B cell (primary cell): Measurements from ENCODE around the gene CAMP. TPM values are rescaled to one million over a fixed set of nuclear protein-coding genes. Genes with fewer than 3 reads are reported as not detected.

ENCODE experiments used
- ATAC-seq: fragments of 200-7000 bp; cut with Tn5 transposase; one replicate; pipeline ENCODE4 v1.10.0; 2021; ENCODE audit warnings: low read depth, mild to moderate bottlenecking, moderate number of reproducible peaks, moderate library complexity
- CTCF ChIA-PET: fragments of 350-600 bp; sonication (Branson Sonifier 250); formaldehyde crosslinking; loops from one replicate; lab custom pipeline; 2021; ENCODE audit warnings: antibody characterized with exemption, inconsistent platforms; lab: Charles Lee
- POLR2A ChIA-PET: fragments of 350-600 bp; sonication (Branson Sonifier 250); formaldehyde crosslinking; loops from one replicate; lab custom pipeline; 2021; ENCODE audit warnings: antibody characterized with exemption; lab: Charles Lee
- DNase-seq: peaks from one replicate; pipeline ENCODE4 v3.0.0; 2013
- H2AFZ ChIP-seq: 2 replicates; pipeline ENCODE4 v1.6.1; 2012; ENCODE audit warnings: mild to moderate bottlenecking, low read depth, low read length; ENCODE audit not compliant: insufficient read depth, poor library complexity, severe bottlenecking
- H3K27ac ChIP-seq, 2 donors: 1 replicate in 1 of 2; 2 replicates in 1 of 2; pipeline ENCODE4 v1.5.1; 2012 to 2013; ENCODE audit warnings: low read length in 2 of 2, mild to moderate bottlenecking in 2 of 2, moderate library complexity in 1 of 2
- H3K27me3 ChIP-seq, 4 experiments: fragments of 200-600 bp in 1 of 4; sonication (generic) in 1 of 4; replicated peaks in 1 of 4; 1 replicate in 2 of 4; 2 replicates in 2 of 4; pipeline versions ENCODE4 v1.6.1 to v1.7.0; 2013 to 2016; ENCODE audit warnings: low read length in 3 of 4, mild to moderate bottlenecking in 2 of 4, mixed read lengths in 1 of 4, moderate library complexity in 1 of 4; ENCODE audit not compliant: insufficient read depth in 4 of 4, control insufficient read depth in 3 of 4; ENCODE audit errors: control extremely low read depth in 1 of 4
- H3K36me3 ChIP-seq, 2 experiments: replicated peaks in 1 of 2; 1 replicate in 1 of 2; 2 replicates in 1 of 2; pipeline versions ENCODE4 v1.6.1 to v1.7.1; 2013; ENCODE audit warnings: low read length in 1 of 2; ENCODE audit not compliant: insufficient read depth in 2 of 2, control insufficient read depth in 1 of 2; ENCODE audit errors: control extremely low read depth in 1 of 2, extremely low read depth in 1 of 2
- H3K4me1 ChIP-seq, 2 donors: fragments of 200-600 bp in 1 of 2; sonication (generic) in 1 of 2; 1 replicate in 1 of 2; 2 replicates in 1 of 2; pipeline versions ENCODE4 v1.5.1 to v1.6.1; 2013 to 2017; ENCODE audit warnings: low read length in 2 of 2; ENCODE audit not compliant: control insufficient read depth in 2 of 2, insufficient read depth in 2 of 2
- H3K4me2 ChIP-seq: replicated peaks from 2 replicates; pipeline ENCODE3; 2012; ENCODE audit warnings: mild to moderate bottlenecking, low read depth, low read length; ENCODE audit not compliant: poor library complexity, severe bottlenecking
- H3K4me3 ChIP-seq, 5 experiments: fragments of 200-600 bp in 1 of 5; sonication (generic) in 1 of 5; 1 replicate in 3 of 5; 2 replicates in 2 of 5; pipeline versions ENCODE4 v1.5.1 to v1.7.0; 2011 to 2016; ENCODE audit warnings: low read length in 4 of 5, mild to moderate bottlenecking in 4 of 5, low read depth in 2 of 5, control low read depth in 1 of 5, moderate library complexity in 1 of 5; ENCODE audit not compliant: insufficient read depth in 1 of 5; ENCODE audit errors: control extremely low read depth in 1 of 5, extremely low read depth in 1 of 5
- H3K79me2 ChIP-seq: fragments of 200-600 bp; sonication (generic); one replicate; pipeline ENCODE4 v1.6.0; 2016; ENCODE audit warnings: low read length; ENCODE audit not compliant: control insufficient read depth, insufficient read depth
- H3K9ac ChIP-seq: fragments of 200-600 bp; sonication (generic); 2 replicates; pipeline ENCODE4 v1.6.1; 2017; ENCODE audit warnings: mild to moderate bottlenecking, low read length, moderate library complexity
- H3K9me3 ChIP-seq, 3 donors: one replicate each; pipeline versions ENCODE4 v1.6.1 to v1.7.1; 2013; ENCODE audit warnings: low read length in 2 of 3; ENCODE audit not compliant: control insufficient read depth in 2 of 3, insufficient read depth in 1 of 3; ENCODE audit errors: control extremely low read depth in 1 of 3
- H4K20me1 ChIP-seq: 2 replicates; pipeline ENCODE4 v1.6.0; 2012; ENCODE audit warnings: mild to moderate bottlenecking, low read length; ENCODE audit not compliant: insufficient read depth, control insufficient read depth, poor library complexity, severe bottlenecking
- H3K27ac Mint-ChIP-seq: one replicate; pipeline ENCODE4 v1.8.0; 2021; ENCODE audit warnings: mixed read lengths
- H3K27me3 Mint-ChIP-seq: one replicate; pipeline ENCODE4 v1.8.0; 2021; ENCODE audit warnings: mixed read lengths
- H3K4me1 Mint-ChIP-seq: one replicate; pipeline ENCODE4 v1.8.0; 2021; ENCODE audit warnings: mixed read lengths
- H3K4me3 Mint-ChIP-seq: one replicate; pipeline ENCODE4 v1.8.0; 2021; ENCODE audit warnings: mixed read lengths
- H3K9me3 Mint-ChIP-seq: one replicate; pipeline ENCODE4 v1.8.0; 2022; ENCODE audit warnings: mixed read lengths; ENCODE audit not compliant: insufficient read depth
- EZH2 ChIP-seq: IDR thresholded peaks from 2 replicates; pipeline ENCODE4 v1.6.1; 2012; ENCODE audit warnings: borderline replicate concordance, low read depth, mild to moderate bottlenecking, moderate library complexity, low read length; ENCODE audit not compliant: insufficient read depth, poor library complexity, severe bottlenecking
- WGBS: methylation state at CpG from one replicate; pipeline ENCODE4 v1.1.5; 2013; ENCODE audit warnings: missing lambda C conversion rate; ENCODE audit not compliant: insufficient coverage; 5-methylcytosine and 5-hydroxymethylcytosine counted together
- intact Hi-C: fragments of 100-400 bp; cut with micrococcal nuclease; formaldehyde crosslinking; loops from one replicate; pipeline ENCODE4 v1.10.0; 2022
- polyA plus RNA-seq: library from polyadenylated mRNA; depleted of rRNA; stranded (reverse); fragments of >200 nt; gene quantifications from 2 replicates; pipeline ENCODE4 v1.2.3, GENCODE V29; 2012
- total RNA-seq, 2 donors: library from RNA; stranded (reverse); fragments of 120-200 nt in 1 of 2; gene quantifications; 1 replicate in 1 of 2; 2 replicates in 1 of 2; pipeline versions ENCODE4 v1.2.3 to v1.2.4, GENCODE V29; 2013 to 2022
- TF ChIP-seq, protein P1 (sequence below): fragments of 200-600 bp; IDR thresholded peaks from one replicate; pipeline ENCODE4 v1.8.0; 2022; ENCODE audit warnings: antibody characterized with exemption, mild to moderate bottlenecking

CAMP gene
- total and polyA plus RNA-seq, 2 donors (not counting 1 experiment from before 2014, with no cell fraction given) = 0.30 TPM; not detected in 1

DNA sequence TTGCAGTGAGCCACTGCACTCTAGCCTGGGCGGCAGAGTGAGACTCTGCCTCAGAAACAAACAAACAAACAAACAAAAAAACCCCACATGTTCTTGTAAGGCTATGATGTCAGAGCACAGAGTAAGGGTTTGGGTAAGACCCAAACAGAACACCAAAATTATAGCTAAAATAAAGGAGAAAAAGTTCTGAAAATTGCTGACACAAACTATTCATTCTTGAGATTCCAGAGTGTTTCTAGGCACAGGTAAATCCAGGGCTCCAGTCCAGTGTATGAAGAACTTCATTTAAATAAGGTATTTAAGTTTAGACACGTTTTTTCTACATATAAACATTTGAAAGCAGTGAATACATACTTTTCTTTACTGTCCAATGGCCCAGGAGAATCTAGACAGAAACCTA, 39.0 kb upstream of the CAMP start:
- no peak overlapping the region for H3K27ac Mint-ChIP-seq
- H3K4me3 ChIP-seq = no peak overlapping the region
- no peak overlapping the region for H3K27ac ChIP-seq
- intact Hi-C loops = no loop called here
- H4K20me1 ChIP-seq = no peaks in the 10 kb centered on the region
- peaks cover 17% of the 10 kb centered on the region for H3K27me3 Mint-ChIP-seq
- DNase-seq = no peak
- WGBS = no CpG with 5 or more reads among the region's 2 CpGs
- CTCF ChIA-PET = interaction anchor here (0.5 kb wide), 1 partner anchor 26 kb away, joined by 3 read pairs; no protein-coding TSS in a partner anchor
- peaks cover 0 to 19% (median 8%) of the 10 kb centered on the region in 4 experiments for H3K27me3 ChIP-seq
- TF ChIP-seq EZH2 = no peak
- TF ChIP-seq, protein P1, sequence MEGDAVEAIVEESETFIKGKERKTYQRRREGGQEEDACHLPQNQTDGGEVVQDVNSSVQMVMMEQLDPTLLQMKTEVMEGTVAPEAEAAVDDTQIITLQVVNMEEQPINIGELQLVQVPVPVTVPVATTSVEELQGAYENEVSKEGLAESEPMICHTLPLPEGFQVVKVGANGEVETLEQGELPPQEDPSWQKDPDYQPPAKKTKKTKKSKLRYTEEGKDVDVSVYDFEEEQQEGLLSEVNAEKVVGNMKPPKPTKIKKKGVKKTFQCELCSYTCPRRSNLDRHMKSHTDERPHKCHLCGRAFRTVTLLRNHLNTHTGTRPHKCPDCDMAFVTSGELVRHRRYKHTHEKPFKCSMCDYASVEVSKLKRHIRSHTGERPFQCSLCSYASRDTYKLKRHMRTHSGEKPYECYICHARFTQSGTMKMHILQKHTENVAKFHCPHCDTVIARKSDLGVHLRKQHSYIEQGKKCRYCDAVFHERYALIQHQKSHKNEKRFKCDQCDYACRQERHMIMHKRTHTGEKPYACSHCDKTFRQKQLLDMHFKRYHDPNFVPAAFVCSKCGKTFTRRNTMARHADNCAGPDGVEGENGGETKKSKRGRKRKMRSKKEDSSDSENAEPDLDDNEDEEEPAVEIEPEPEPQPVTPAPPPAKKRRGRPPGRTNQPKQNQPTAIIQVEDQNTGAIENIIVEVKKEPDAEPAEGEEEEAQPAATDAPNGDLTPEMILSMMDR = no peak
- peaks cover 12 to 15% of the 10 kb centered on the region in 2 donors for H3K4me1 ChIP-seq
- H3K4me2 ChIP-seq = no peak overlapping the region
- no peak overlapping the region for H3K4me3 Mint-ChIP-seq
- H3K9me3 Mint-ChIP-seq = no peaks in the 10 kb centered on the region
- H3K79me2 ChIP-seq = peaks cover 4% of the 10 kb centered on the region
- no peak overlapping the region for H2AFZ ChIP-seq
- no peaks in the 10 kb centered on the region for H3K36me3 ChIP-seq
- no peaks in the 10 kb centered on the region for H3K9me3 ChIP-seq
- H3K4me1 Mint-ChIP-seq = peaks cover 15% of the 10 kb centered on the region
- no peak for ATAC-seq
- POLR2A ChIA-PET = no interaction called here
- no peak overlapping the region for H3K9ac ChIP-seq

DNA sequence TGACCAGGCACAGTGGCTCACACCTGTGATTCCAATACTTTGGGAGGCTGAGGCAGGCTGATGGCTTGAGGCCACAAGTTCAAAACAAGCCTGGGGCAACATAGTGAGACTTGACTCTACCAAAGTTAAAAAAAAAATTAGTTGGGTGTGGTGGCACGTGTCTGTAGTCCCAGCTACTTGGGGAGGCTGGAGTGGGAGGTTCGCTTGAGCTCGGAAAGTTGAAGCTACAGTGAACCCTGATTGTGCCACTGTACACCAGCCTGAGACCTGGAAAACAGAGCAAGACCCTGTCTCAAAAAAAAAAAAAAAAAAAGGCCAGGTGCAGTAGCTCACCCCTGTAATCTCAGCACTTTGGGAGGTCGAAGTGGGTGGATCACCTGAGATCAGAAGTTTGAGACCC, 38.2 kb upstream of the CAMP start:
- Histone ChIP-seq H2AFZ (no peak overlapping the region), H3K9ac (no peak overlapping the region), H3K27ac (no peak overlapping the region), H3K4me1 (peaks cover 12 to 15% of the 10 kb centered on the region in 2 donors), H3K4me2 (no peak overlapping the region), H3K79me2 (peaks cover 4% of the 10 kb centered on the region), H4K20me1 (no peaks in the 10 kb centered on the region), H3K27me3 (peaks cover 0 to 19% (median 8%) of the 10 kb centered on the region in 4 experiments), H3K9me3 (no peaks in the 10 kb centered on the region), H3K4me3 (no peak overlapping the region), H3K36me3 (no peaks in the 10 kb centered on the region)
- ChIA-PET CTCF (no interaction called here), POLR2A (interaction anchor here (1.0 kb wide), 1 partner anchor 9 kb away, joined by 3 read pairs; no protein-coding TSS in a partner anchor)
- H3K27ac Mint-ChIP-seq = no peak overlapping the region
- no peak overlapping the region for H3K4me3 Mint-ChIP-seq
- intact Hi-C loops = loop anchor here (5.0 kb wide), 2 partner anchors 257 to 372 kb away; partner anchors contain the start of genes CCDC51, PFKFB4 and TMA7
- TF ChIP-seq, protein P1 = no peak
- no peak for TF ChIP-seq EZH2
- no peaks in the 10 kb centered on the region for H3K9me3 Mint-ChIP-seq
- H3K4me1 Mint-ChIP-seq = peaks cover 15% of the 10 kb centered on the region
- DNase-seq = no peak
- ATAC-seq = no peak
- WGBS = 100% methylated on average over 3 of the region's 4 CpGs
- peaks cover 17% of the 10 kb centered on the region for H3K27me3 Mint-ChIP-seq
